Measurements from ENCODE around the gene PNLDC1. TPM values are rescaled to one million over a fixed set of nuclear protein-coding genes. Genes with fewer than 3 reads are reported as not detected.

PNLDC1 gene, protein sequence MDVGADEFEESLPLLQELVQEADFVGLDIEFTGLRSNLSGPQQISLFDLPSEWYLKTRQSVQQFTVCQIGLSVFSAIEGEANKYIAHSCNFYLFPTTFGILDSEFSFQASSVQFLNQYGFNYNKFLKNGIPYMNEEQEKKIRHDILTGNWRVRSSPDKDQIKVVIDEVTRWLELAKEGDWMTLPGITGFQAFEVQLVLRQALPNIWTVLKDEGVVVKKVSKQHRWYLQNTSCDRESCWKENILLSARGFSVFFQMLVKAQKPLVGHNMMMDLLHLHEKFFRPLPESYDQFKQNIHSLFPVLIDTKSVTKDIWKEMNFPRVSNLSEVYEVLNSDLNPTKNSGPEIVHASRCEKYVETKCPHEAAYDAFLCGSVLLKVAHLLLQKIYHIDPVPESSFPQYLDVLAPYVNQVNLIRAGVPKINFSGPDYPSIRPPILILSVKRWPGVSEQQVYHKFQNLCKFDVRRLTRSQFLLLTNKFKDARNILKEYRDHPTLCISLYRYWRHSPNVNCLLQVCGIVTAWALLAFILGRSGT
- 0.15 TPM for polyA plus RNA-seq (2013, experiment 1 of 2)
- not detected for polyA plus RNA-seq (2013, experiment 2 of 2)

DNA sequence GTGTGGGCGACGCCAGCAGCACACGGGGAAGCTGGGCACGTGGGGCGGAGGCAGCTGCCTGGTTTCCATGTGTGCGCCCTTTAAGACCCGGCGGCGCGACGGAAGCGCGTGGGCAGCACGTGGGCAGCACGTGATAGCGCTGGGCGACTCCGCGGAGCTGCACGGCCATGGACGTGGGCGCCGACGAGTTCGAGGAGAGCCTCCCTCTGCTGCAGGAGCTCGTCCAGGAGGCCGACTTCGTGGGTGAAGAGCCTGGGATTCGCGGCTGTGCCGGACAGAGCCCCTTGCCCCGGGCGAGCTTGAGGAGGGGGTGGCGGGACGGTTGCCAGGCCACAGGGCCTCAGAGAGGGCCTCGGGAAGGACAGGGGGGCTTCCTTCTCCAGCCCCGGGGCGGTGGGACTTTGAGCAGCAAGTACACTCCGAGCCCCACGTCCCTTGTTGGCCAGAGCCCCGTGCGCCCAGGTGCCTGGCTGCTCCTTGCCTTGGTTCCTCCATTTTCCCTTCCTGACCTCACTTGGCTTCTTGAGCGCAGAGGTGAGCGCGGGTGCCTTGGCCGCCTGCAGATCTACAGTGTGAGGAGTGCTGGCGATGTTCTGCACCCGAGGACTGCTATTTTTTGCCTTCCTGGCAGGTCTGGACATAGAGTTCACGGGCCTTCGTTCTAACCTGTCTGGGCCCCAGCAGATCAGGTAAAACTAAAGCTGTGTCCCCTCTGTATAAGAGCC lies at the start of gene PNLDC1:
TSS of gene PNLDC1 (plus strand) at position 136 of the 725 bp plus-strand sequence. CDS start at position 168, 32 bp downstream.
- WGBS, 2 experiments (ENCODE audit: insufficient coverage in 2 of 2) = 92 to 94% methylated on average over 30 to 48 of the region's 50 CpGs
- peaks cover 44% of the 10 kb centered on the region for H3K36me3 ChIP-seq (ENCODE audit: control insufficient read depth, insufficient read depth, low read length)
- no peaks in the 10 kb centered on the region for H3K4me1 ChIP-seq (ENCODE audit: control insufficient read depth, insufficient read depth, low read length, poor library complexity, severe bottlenecking)
- H3K27ac ChIP-seq (ENCODE audit: low read depth, low read length, severe bottlenecking) = no peak within 1 kb of the TSS
- H3K4me3 ChIP-seq (ENCODE audit: extremely low read depth, insufficient read depth, low read length, poor library complexity, severe bottlenecking) = no peak within 1 kb of the TSS
- no peaks in the 10 kb centered on the region for H3K9me3 ChIP-seq (ENCODE audit: control insufficient read depth, low read length)

- no peak overlapping the region for H3K4me3 ChIP-seq (ENCODE audit: extremely low read depth, insufficient read depth, low read length, poor library complexity, severe bottlenecking)
- no peak overlapping the region for H3K27ac ChIP-seq (ENCODE audit: low read depth, low read length, severe bottlenecking)
- peaks cover under 1% of the 10 kb centered on the region for H3K4me1 ChIP-seq (ENCODE audit: control insufficient read depth, insufficient read depth, low read length, poor library complexity, severe bottlenecking)
- H3K36me3 ChIP-seq (ENCODE audit: control insufficient read depth, insufficient read depth, low read length) = peaks cover 77% of the 10 kb centered on the region
- H3K9me3 ChIP-seq (ENCODE audit: control insufficient read depth, low read length) = no peaks in the 10 kb centered on the region
- WGBS, 2 experiments (ENCODE audit: insufficient coverage in 2 of 2) = 100% methylated on average over 1 to 2 of the region's 3 CpGs
These were observed 48.6 kb upstream of the PNLDC1 start for GRCh38 chr6:159751448-159751847.

DNA sequence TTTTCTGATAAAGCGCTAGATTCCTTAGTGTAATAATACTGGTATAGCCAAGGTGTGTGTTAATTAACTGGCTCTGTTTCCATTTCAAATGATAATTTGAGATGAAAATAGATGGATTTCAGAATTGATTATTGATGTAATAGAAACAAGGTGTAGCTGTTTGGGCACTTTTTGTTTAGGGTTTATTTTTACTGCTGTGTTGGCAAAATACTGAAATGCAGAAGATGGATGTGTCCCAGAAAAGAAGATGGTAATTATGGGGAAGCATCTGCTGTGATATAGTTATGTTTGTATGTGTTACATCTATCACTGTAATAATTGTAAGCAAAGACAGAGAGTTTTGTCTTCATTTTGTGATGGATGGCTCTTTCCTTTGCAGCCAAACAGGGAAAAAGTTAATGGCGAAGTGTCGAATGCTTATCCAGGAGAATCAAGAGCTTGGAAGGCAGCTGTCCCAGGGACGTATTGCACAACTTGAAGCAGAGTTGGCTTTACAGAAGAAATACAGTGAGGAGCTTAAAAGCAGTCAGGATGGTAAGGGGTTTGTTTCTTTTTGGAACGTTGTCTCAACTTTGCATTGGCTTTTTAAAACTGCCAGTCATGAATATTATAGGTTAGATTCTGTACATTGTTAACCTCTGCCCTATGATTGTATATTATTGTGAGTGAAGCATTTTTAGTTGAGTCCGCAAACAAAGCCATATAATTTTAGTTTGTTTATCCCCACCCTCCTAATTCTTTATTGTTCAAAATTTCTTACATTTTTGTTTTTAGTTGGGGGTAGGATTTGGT lies 46.8 kb upstream of the PNLDC1 start:
- no peaks in the 10 kb centered on the region for H3K9me3 ChIP-seq (ENCODE audit: control insufficient read depth, low read length)
- H3K4me3 ChIP-seq (ENCODE audit: extremely low read depth, insufficient read depth, low read length, poor library complexity, severe bottlenecking) = no peak overlapping the region
- peaks cover 11% of the 10 kb centered on the region for H3K4me1 ChIP-seq (ENCODE audit: control insufficient read depth, insufficient read depth, low read length, poor library complexity, severe bottlenecking)
- no peak overlapping the region for H3K27ac ChIP-seq (ENCODE audit: low read depth, low read length, severe bottlenecking)
- WGBS, 2 experiments (ENCODE audit: insufficient coverage in 2 of 2) = 95 to 100% methylated on average over 4 to 5 of the region's 6 CpGs
- peaks cover 81% of the 10 kb centered on the region for H3K36me3 ChIP-seq (ENCODE audit: control insufficient read depth, insufficient read depth, low read length)

DNA sequence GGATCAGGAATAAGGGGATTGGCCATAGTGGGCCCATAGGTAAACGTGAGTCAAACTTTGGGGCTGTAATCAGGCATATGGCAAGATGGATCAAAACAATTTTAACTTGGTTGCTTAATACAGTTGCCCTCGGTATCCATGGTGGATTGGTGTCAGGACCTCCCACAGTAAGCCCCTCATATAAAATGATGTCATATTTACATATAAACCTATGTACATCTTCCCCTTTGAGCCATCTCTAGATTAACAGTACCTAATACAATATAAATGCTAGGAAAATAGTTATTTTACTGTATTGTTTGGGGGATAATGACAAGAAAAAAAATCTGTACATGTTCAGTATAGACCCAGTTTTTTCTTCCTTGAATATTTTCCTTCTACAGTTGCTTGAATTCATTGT lies 45.7 kb upstream of the PNLDC1 start:
- no peaks in the 10 kb centered on the region for H3K9me3 ChIP-seq (ENCODE audit: control insufficient read depth, low read length)
- 75 to 86% methylated on average over 1 to 2 of the region's 2 CpGs for WGBS, 2 experiments (ENCODE audit: insufficient coverage in 2 of 2)
- H3K4me3 ChIP-seq (ENCODE audit: extremely low read depth, insufficient read depth, low read length, poor library complexity, severe bottlenecking) = no peak overlapping the region
- peaks cover 22% of the 10 kb centered on the region for H3K4me1 ChIP-seq (ENCODE audit: control insufficient read depth, insufficient read depth, low read length, poor library complexity, severe bottlenecking)
- peaks cover 79% of the 10 kb centered on the region for H3K36me3 ChIP-seq (ENCODE audit: control insufficient read depth, insufficient read depth, low read length)
- no peak overlapping the region for H3K27ac ChIP-seq (ENCODE audit: low read depth, low read length, severe bottlenecking)

DNA sequence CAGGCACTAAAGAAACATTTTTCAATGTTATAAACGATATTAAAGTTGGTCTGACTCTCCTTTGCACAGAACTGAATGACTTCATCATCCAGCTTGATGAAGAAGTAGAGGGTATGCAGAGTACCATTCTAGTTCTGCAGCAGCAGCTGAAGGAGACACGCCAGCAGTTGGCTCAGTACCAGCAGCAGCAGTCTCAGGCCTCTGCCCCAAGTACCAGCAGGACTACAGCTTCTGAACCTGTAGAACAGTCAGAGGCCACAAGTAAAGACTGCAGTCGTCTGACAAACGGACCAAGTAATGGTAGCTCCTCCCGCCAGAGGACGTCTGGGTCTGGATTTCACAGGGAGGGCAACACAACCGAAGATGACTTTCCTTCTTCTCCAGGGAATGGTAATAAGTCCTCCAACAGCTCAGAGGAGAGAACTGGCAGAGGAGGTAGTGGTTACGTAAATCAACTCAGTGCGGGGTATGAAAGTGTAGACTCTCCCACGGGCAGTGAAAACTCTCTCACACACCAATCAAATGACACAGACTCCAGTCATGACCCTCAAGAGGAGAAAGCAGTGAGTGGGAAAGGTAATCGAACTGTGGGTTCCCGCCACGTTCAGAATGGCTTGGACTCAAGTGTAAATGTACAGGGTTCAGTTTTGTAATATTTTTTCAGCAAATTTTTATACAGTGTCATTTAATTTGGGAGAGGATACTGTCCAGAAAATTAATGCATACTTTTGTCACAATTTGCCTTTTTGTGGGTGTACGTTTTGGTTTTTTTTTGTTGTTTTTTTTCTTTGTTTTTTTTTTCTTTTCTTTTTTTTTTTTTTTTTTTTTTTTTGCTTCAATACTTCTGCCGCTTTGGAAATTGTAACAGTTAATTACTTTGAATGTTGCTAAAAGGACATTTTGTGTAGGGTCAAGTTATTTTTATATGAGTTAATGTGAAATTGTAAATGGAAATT lies 44.8 kb upstream of the PNLDC1 start:
- Histone ChIP-seq H3K4me3 (ENCODE audit: extremely low read depth, insufficient read depth, low read length, poor library complexity, severe bottlenecking) (no peak overlapping the region), H3K9me3 (ENCODE audit: control insufficient read depth, low read length) (no peaks in the 10 kb centered on the region), H3K4me1 (ENCODE audit: control insufficient read depth, insufficient read depth, low read length, poor library complexity, severe bottlenecking) (peaks cover 31% of the 10 kb centered on the region), H3K27ac (ENCODE audit: low read depth, low read length, severe bottlenecking) (peak overlapping the region; percentile 32), H3K36me3 (ENCODE audit: control insufficient read depth, insufficient read depth, low read length) (peaks cover 81% of the 10 kb centered on the region)
- WGBS, 2 experiments (ENCODE audit: insufficient coverage in 2 of 2) = 95 to 96% methylated on average over 4 to 5 of the region's 15 CpGs

GRCh38 chr6:159756508-159756907 lies 43.6 kb upstream of the PNLDC1 start:
- Histone ChIP-seq H3K9me3 (ENCODE audit: control insufficient read depth, low read length) (no peaks in the 10 kb centered on the region), H3K36me3 (ENCODE audit: control insufficient read depth, insufficient read depth, low read length) (peaks cover 79% of the 10 kb centered on the region), H3K4me1 (ENCODE audit: control insufficient read depth, insufficient read depth, low read length, poor library complexity, severe bottlenecking) (peaks cover 41% of the 10 kb centered on the region), H3K27ac (ENCODE audit: low read depth, low read length, severe bottlenecking) (no peak overlapping the region), H3K4me3 (ENCODE audit: extremely low read depth, insufficient read depth, low read length, poor library complexity, severe bottlenecking) (no peak overlapping the region)
- 95 to 96% methylated on average over 3 to 4 of the region's 4 CpGs for WGBS, 2 experiments (ENCODE audit: insufficient coverage in 2 of 2)

DNA sequence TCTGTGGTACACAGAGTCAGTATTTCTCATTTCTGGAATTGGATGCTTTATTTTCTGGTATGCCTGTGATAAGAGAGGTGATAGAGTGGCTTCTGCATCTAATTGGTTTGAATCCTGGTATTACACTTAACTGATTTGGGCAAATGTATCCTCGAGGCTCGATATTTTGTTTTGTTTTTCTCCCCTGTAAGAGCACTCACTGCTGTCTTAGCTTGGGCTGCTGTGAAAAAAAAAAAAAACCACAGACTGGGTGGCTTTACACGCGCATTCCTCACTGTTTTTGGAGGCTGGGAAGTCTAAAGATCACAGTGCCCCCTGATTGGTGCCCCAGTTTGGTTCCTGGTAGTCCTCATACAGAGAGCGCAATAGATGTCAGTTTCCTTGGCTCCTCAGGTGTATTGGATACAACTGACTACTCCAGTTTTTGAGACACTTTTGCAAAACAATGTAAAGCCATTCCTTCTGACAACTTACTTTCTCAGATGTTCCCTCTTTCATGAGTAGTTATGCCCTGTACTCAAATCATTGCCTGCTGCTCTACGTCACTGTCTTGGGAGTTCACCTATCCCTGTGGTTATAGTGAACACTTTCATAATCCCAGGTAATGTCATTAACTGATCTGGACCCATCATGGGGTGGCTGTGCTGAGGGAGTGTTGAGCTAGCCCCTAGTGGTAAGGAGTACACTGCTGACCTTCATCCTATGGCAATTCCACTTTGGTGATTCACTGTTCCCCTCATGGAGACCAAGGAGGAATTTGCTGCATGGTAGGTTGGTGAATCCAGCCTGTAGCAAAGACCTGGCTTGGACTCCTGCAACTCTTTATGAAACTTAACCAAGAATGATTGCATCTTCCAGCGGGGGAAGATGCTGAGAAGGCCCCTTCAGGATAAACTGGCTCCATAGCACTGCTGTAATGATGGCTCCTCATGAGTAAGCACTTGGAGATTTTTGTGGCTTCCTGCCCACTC lies 41.8 kb upstream of the PNLDC1 start:
- H3K4me3 ChIP-seq (ENCODE audit: extremely low read depth, insufficient read depth, low read length, poor library complexity, severe bottlenecking) = no peak overlapping the region
- 99 to 100% methylated on average over 4 to 7 of the region's 7 CpGs for WGBS, 2 experiments (ENCODE audit: insufficient coverage in 2 of 2)

GRCh38 chr6:159759645-159760044 lies 40.4 kb upstream of the PNLDC1 start:
- Histone ChIP-seq H3K4me1 (ENCODE audit: control insufficient read depth, insufficient read depth, low read length, poor library complexity, severe bottlenecking) (peaks cover 43% of the 10 kb centered on the region), H3K27ac (ENCODE audit: low read depth, low read length, severe bottlenecking) (peak overlapping the region; percentile 94), H3K36me3 (ENCODE audit: control insufficient read depth, insufficient read depth, low read length) (peaks cover 80% of the 10 kb centered on the region), H3K9me3 (ENCODE audit: control insufficient read depth, low read length) (no peaks in the 10 kb centered on the region), H3K4me3 (ENCODE audit: extremely low read depth, insufficient read depth, low read length, poor library complexity, severe bottlenecking) (no peak overlapping the region)
- WGBS, 2 experiments (ENCODE audit: insufficient coverage in 2 of 2) = no CpG with 5 or more reads among the region's 2 CpGs

More for the DNA sequence above, 41.8 kb upstream of the PNLDC1 start:
- Histone ChIP-seq H3K27ac (ENCODE audit: low read depth, low read length, severe bottlenecking) (peak overlapping the region; percentile 76), H3K4me1 (ENCODE audit: control insufficient read depth, insufficient read depth, low read length, poor library complexity, severe bottlenecking) (peaks cover 41% of the 10 kb centered on the region), H3K36me3 (ENCODE audit: control insufficient read depth, insufficient read depth, low read length) (peaks cover 76% of the 10 kb centered on the region), H3K9me3 (ENCODE audit: control insufficient read depth, low read length) (no peaks in the 10 kb centered on the region)

DNA sequence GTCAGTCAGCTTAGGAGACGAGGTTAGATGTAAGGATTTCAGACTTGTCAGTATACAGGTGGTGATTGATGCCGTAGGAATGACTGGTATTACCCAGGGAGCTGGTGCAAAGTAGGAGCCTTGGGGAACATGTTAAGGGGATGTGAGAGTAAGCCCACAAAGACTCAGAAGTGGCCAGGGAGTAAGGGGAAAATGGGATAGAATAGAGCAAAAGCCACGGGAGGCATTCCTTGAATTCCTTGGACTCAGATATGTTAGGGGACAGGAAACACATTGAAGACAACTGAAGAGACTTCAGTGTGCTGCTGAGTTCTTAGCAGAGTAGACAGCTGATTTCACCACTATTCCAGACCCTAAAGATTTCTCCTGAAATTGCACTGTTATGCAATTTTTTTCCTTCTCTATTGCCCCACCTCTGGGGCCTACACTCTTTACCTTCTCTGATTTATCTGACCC lies 39.4 kb upstream of the PNLDC1 start:
- H3K27ac ChIP-seq (ENCODE audit: low read depth, low read length, severe bottlenecking) = peak overlapping the region; percentile 94
- peaks cover 46% of the 10 kb centered on the region for H3K4me1 ChIP-seq (ENCODE audit: control insufficient read depth, insufficient read depth, low read length, poor library complexity, severe bottlenecking)
- H3K9me3 ChIP-seq (ENCODE audit: control insufficient read depth, low read length) = no peaks in the 10 kb centered on the region
- 19 to 33% methylated on average over 3 of the region's 3 CpGs for WGBS, 2 experiments (ENCODE audit: insufficient coverage in 2 of 2)
- peaks cover 80% of the 10 kb centered on the region for H3K36me3 ChIP-seq (ENCODE audit: control insufficient read depth, insufficient read depth, low read length)
- H3K4me3 ChIP-seq (ENCODE audit: extremely low read depth, insufficient read depth, low read length, poor library complexity, severe bottlenecking) = peak overlapping the region; percentile 66

Measured in mesodermal cell (in vitro differentiated cells).